ENCODE measurements around the gene TTLL8.

The TTLL8 gene

GRCh38 chr22:49979587-49980264 lies 78.4 kb downstream of the TTLL8 start:
- DNase-seq = no peak

GRCh38 chr22:49977578-49977977 lies 80.5 kb downstream of the TTLL8 start:
- no peak for DNase-seq

DNA sequence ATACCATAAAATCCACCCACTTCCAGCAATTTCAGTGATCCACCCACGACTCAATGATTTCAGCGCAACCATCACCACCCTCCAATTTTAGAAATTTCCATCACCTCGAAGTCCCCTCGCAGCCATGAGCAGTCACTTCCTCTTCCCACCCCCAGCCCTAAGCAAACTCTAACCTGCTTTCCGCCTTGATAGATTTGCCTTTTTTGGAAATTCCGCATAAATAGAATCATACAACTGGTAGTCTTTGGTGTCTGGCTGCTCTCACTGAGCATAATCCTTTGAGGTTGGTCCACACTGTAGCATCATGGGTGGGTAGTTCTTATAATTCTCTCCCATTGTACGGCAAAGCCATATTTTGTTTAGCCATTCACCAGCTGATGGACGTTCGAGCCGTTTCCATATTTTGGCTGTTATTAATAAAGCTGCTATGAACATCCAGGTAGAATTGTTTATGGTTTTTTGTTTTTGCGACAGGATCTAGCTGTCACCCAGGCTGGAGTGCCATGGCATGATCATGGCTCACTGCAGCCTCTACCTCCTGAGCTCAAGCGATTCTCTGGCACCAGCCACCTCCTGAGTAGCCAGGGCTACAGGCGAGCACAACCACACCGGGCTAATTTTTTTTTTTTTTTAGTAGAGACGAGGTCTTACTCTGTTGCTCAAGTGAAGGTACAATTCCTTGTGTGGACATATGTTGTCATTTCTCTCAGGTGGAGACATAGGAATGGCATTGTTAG lies 81.5 kb downstream of the TTLL8 start:
- no peak for DNase-seq

- no peak for DNase-seq
Observed at GRCh38 chr22:49975543-49976389, 82.3 kb downstream of the TTLL8 start.

DNA sequence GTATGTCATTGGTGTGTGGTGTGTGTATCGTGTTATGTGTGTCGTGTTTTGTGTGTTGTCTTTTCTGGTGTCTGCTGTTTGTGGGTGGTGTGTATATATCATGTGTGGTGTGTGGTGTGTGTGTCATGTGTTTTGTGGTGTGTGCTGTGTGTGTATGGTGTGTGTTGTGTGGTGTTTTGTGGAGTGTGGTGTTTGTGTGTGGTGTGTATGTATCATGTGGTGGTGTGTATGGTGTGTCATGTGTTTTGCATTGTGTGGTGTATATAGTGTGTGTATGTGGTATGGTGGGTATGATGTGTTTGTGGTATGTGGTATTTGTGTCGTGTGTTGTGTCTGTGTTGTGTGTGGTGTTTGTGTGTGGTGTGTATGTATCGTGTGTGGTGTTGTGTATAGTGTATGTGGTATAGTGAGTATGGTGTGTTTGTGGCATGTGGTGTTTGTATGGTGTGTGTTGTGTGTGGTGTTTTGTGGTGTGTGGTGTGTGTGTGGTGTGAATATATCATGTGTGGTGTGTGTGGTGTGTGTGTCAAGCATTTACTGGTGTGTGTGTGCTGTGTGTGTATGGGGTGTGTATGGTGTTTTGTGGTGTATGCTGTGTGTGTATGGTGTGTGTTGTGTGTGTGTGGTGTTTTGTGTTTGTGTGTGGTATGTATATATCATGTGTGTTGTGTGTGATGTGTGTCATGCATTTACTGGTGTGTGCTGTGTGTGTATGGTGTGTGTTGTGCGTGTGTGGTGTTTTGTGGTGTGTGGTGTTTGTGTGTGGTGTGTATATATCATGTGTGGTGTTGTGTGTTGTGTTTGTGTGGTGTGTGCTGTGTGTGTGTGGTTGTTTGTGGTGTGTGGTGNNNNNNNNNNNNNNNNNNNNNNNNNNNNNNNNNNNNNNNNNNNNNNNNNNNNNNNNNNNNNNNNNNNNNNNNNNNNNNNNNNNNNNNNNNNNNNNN lies 84.8 kb downstream of the TTLL8 start:
- DNase-seq = no peak

DNA sequence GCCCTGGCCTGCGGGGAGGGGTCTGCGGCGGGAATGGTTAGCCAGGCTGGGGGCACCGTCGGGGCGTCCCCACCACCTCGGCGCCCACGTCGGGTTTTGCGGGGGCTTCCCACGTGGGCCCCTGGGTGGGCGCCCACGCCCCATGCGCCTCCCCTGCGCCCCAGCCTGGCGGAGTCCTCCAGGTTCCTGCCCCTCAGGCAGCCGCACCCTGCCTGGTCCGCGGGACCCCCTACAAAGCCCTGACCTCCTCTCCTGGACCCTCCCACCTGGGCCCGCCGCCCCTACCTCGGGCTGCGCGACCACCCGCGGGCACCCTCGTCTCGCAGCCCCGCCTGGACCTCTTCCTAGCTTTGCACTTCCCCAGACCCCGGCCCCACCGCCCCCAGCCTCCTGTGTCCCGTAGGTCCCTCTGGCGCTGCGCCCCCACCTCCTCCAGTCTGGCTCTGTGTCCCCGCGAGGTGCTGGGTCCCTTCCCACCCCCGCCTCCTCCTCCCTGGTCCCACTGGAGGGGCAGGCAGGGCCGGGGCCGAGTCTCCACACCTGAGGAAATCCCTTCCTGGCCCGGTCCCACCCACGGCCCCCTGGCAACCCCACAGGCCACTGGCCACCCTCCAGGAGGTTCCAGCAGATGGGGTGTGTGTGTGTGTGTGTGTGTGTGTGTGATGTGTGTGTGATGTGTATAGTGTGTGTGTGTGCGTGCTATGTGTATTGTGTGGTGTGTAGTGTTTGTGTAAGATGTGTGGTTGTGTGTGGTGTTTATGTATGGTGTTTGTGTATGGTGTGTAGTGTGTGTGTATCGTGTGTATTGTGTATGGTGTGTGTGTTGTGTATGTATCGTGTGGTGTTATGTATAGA lies 85.7 kb downstream of the TTLL8 start:
- no peak for DNase-seq

DNA sequence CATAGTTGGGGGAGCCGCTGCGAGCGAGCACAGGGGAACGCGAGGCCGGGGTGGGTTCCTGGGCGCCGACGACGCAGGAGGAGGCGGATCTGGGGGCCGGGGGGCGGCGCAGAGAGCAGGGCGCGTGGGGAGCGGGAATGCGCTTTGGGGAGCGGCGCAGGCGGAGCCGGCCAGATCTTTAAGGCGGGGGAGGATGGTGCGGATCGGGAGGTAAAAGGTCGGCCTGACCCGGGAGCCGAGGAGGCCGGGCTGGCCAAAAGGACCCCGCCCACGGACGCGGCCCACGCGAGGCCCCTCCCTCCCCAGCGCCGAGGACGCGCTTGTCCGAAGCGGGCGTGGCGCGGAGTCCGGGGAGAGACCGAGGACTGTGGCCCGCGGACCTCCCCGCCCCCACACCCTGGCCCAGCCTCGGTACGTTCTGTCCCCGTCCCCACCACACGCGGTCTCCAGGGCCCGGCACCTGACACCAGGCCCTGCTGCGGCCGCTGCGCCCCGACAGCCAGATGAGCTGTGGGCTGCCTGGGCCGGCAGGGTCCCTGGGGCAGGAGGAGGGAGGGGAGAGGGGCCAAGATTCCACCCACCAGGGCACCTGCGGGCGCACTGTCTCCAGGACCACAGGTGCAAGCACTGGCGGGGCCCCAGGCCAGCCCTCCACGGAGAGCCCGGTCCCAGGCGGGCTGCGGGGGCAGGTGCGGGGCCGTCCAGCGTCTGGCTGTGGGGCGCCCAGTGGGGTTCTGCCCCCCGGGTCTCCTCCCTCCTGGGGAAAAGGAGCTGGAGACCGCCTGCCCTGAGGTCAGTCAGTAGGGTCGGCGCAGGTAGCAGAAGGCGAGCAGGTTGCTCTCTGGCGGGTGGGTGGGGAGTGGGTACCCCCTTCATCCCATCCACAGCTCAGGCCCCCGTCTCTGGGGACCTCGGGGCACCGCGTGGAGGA lies 86.6 kb downstream of the TTLL8 start:
- DNase-seq = no peak

DNA sequence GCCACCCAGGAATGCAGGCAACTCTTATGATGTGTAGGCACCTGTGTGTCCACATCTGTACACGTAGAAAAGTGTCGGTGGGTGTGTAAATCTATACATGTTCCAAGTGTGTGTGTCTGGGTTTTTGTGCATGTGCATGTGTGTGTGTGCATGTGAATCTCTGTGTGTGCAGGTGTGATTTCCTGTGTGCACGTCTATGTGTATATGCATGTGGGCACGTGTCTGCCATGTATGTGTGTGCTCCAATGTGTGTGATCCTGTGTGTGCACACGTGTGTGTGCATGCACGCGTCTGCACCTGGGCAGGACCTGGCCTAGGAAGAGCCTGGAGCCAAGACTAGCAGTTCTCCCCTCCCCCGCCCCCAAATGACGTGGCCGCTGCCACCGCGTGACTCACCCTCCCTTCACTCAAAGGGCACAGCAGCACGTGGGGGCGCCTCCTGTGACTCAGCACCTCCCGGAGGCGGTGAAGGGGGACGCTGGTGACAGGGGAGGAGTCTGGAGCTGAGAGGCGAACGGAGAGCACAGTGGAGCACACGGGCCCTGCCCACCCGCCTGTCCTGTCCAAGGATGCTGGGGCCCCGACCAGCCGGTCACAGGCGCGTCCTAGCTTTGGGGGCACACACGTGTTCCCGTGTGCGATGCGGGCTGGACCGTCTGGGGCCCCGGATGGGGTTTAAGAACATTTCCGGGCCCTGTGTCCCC lies 87.4 kb downstream of the TTLL8 start:
- DNase-seq = no peak

DNA sequence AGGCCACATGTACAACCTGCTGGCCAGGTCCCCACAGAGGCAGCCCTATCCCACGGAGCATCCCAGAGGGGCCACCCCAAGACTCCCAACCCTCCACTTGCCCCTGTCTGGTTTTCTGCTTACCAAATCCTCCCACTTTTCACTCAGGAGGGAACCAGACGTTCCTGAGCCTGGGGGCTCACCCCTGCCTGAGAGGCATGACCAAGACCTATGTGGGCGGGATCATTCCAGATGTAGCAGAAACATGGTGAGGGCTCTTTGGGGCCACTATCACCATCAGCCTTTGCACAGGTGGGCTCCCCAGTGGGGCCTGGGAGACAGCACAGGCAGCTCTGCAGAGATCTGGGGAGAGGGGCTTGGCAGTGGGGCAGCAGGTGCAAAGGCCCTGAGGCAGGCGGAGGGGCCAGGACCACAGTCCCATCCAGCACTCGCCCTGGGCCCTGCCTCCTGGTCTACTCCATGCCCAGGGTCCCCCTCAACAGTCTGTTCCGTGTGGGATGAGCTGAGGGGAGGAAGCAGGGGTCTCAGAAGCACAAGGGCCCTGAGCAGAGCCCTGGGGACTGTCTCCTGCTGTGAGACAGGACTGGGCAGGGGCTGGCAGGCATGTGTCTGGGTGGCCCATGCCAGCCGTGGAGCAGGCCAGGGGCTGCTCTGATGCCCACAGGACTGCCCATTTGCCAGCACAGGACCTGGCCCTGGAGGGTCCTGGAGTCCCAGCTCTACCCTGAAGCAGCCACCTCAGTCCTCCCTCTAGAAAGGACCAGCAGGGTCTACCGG lies 88.2 kb downstream of the TTLL8 start:
- no peak for DNase-seq

GRCh38 chr22:49968831-49969661 lies 89.1 kb downstream of the TTLL8 start:
- no peak for DNase-seq
